ENCODE results near the gene SLC43A3.
"Not testable (repeated sequence)": the region's sequence is repeated elsewhere in the genome, so short reads cannot be mapped to it uniquely, and the experiment has no call there.

SLC43A3 gene

GRCh38 chr11:57406337-57406904 is 20.5 kb downstream of the SLC43A3 start:
- DNase-seq (ENCODE audit: low read depth in 2 of 2), result peak; percentile 34 to 55

GRCh38 chr11:57405271-57405860 is 21.6 kb downstream of the SLC43A3 start:
- DNase-seq (ENCODE audit: low read depth in 2 of 2), result no peak

GRCh38 chr11:57403802-57404147 is 23.1 kb downstream of the SLC43A3 start:
- DNase-seq (ENCODE audit: low read depth in 2 of 2), result no peak

- not testable (repeated sequence) for DNase-seq (ENCODE audit: low read depth in 2 of 2)
These were observed 23.7 kb downstream of the SLC43A3 start for GRCh38 chr11:57403003-57403801.

- no peak for DNase-seq (ENCODE audit: low read depth in 2 of 2)
These were observed 24.5 kb downstream of the SLC43A3 start for GRCh38 chr11:57402188-57403002.

- DNase-seq (ENCODE audit: low read depth in 2 of 2), result no peak
These were observed 26.8 kb downstream of the SLC43A3 start for GRCh38 chr11:57399972-57400578.

GRCh38 chr11:57399221-57399620 is 27.7 kb downstream of the SLC43A3 start:
- DNase-seq (ENCODE audit: low read depth in 2 of 2), result no peak

- DNase-seq (ENCODE audit: low read depth in 2 of 2), result no peak
These were observed 29.4 kb downstream of the SLC43A3 start for GRCh38 chr11:57397394-57397990.

- no peak for DNase-seq (ENCODE audit: low read depth in 2 of 2)
These were observed 30.2 kb downstream of the SLC43A3 start for GRCh38 chr11:57396744-57397143.

GRCh38 chr11:57395905-57396623 is 30.9 kb downstream of the SLC43A3 start:
- no peak for DNase-seq (ENCODE audit: low read depth in 2 of 2)

- DNase-seq (ENCODE audit: low read depth in 2 of 2), result no peak
These were observed 32.5 kb downstream of the SLC43A3 start for GRCh38 chr11:57394203-57394965.

- no peak for DNase-seq (ENCODE audit: low read depth in 2 of 2)
These were observed 34.2 kb downstream of the SLC43A3 start for GRCh38 chr11:57392763-57393105.

GRCh38 chr11:57392066-57392762 is 34.7 kb downstream of the SLC43A3 start:
- DNase-seq (ENCODE audit: low read depth in 2 of 2), result no peak

- DNase-seq (ENCODE audit: low read depth in 2 of 2), result no peak
These were observed 35.4 kb downstream of the SLC43A3 start for GRCh38 chr11:57391539-57391938.

GRCh38 chr11:57391111-57391510 is 35.8 kb downstream of the SLC43A3 start:
- no peak for DNase-seq (ENCODE audit: low read depth in 2 of 2)

- no peak for DNase-seq (ENCODE audit: low read depth in 2 of 2)
These were observed 36.4 kb downstream of the SLC43A3 start, which contains the start of gene PRG2 for GRCh38 chr11:57390535-57390934. Gene PRG2, minus strand, starts transcription at chr11:57390650. Its CDS starts 706 bp downstream, at chr11:57389944.

- DNase-seq (ENCODE audit: low read depth in 2 of 2), result no peak
These were observed 39.5 kb downstream of the SLC43A3 start for GRCh38 chr11:57387289-57388030.

- no peak for DNase-seq (ENCODE audit: low read depth in 2 of 2)
These were observed 40.6 kb downstream of the SLC43A3 start for GRCh38 chr11:57386178-57386940.

All from stimulated activated CD8-positive, alpha-beta memory T cell treated with anti-CD3 and anti-CD28 coated beads, Interleukin-7, amount 100 ng/mL, for 4 hours (primary cell).